Activated effector memory CD4-positive, alpha-beta T cell treated with anti-CD3 and anti-CD28 coated beads, Interleukin-2, amount 50 U/mL, for 16 hours (primary cell): ENCODE results near the gene VASP.
A peak's percentile ranks its signal among the peaks of the same experiment; 100 is the strongest.

Source experiments
- DNase-seq: peaks from one replicate; pipeline ENCODE4 v3.0.0-alpha.2; 2020

The VASP gene

GRCh38 chr19:45564131-45564780 lies 57.0 kb downstream of the VASP start:
- no peak for DNase-seq

DNA sequence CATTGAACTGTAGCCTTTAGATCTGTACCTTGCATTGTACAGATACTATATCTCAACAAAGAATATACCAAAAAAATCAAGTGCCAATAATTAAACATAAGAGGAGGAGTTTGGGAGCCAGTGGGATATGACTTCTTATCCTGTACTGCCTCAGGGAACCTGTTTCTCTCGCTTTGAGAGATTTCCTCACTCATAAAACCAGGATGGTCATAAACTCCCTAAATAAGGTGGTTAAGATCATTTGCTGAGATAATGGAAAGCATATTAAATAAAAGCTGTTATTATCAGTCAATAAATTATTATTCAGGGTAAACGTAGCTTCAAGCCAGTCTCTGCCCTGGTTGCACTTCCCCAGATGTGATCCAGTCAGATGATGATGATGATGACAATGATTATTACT lies 60.3 kb downstream of the VASP start:
- no peak for DNase-seq

DNA sequence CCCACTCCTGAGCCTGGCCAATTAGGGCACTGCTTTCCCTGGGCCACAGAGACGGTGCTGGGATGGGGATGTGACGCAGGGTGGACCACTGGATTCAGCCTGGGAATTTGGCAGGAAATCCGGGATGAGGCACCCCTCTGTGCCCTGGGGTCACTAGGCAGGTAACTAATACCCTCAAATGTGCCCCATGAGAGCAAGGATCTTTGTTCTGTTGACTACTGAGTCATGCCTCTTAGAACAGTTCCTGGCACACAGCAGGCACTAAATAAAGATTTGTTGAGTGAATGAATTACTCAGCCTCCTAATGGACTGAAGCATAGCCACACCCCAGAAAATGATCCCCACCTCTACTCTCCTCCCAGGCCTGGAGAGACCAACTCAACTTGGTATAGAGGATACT lies 61.5 kb downstream of the VASP start:
- DNase-seq, result no peak

GRCh38 chr19:45569619-45570421 lies 62.5 kb downstream of the VASP start:
- DNase-seq, result peak; percentile 84

GRCh38 chr19:45571457-45572220 lies 64.4 kb downstream of the VASP start:
- no peak for DNase-seq

DNA sequence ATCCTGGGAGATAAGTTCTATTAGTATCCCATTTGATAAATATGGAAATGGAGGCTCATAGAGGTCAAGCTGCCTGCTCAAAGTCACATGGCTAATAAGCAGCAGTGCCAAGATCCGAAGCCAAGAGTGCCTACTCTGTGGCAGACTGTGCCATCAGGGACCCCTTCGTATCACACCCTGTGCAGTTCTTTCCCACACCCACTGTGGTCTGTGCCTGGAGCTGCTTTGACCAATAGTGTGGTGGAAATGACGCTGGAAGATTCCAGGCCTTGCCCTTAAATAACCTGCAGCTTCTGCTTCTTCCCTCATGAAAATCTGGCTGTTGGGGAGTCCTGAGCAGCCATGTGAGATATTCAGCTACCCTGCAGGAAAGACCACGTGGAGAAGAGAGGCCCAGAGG lies 67.2 kb downstream of the VASP start:
- DNase-seq, result no peak

- DNase-seq, result no peak
Measured at GRCh38 chr19:45575216-45575615, 67.9 kb downstream of the VASP start.
